Parathyroid adenoma (tissue), 2 donors: Measurements from ENCODE around the gene DLGAP4.
"Not testable (repeated sequence)": the region's sequence is repeated elsewhere in the genome, so short reads cannot be mapped to it uniquely, and the experiment has no call there.

Experiments
- H2AFZ ChIP-seq: fragments of 300-600 bp; sonication (generic); one replicate; pipeline ENCODE4 v1.7.0; 2017; ENCODE audit warnings: antibody characterized with exemption, mild to moderate bottlenecking
- H3K27ac ChIP-seq: fragments of 300-600 bp; sonication (generic); one replicate; pipeline ENCODE4 v1.7.0; 2017
- H3K27me3 ChIP-seq: fragments of 300-600 bp; sonication (generic); one replicate; pipeline ENCODE4 v1.7.0; 2017; ENCODE audit warnings: low read length; ENCODE audit not compliant: control insufficient read depth, insufficient read depth
- H3K36me3 ChIP-seq: fragments of 300-600 bp; sonication (generic); one replicate; pipeline ENCODE4 v1.7.0; 2017; ENCODE audit warnings: low read length; ENCODE audit not compliant: control insufficient read depth, insufficient read depth
- H3K4me1 ChIP-seq: fragments of 300-600 bp; sonication (generic); one replicate; pipeline ENCODE4 v1.7.0; 2017; ENCODE audit warnings: control low read depth
- H3K4me2 ChIP-seq: fragments of 300-600 bp; sonication (generic); one replicate; pipeline ENCODE4 v1.7.0; 2017; ENCODE audit warnings: low read length
- H3K4me3 ChIP-seq: fragments of 300-600 bp; sonication (generic); one replicate; pipeline ENCODE4 v1.7.0; 2017; ENCODE audit warnings: low read depth, low read length
- H3K79me2 ChIP-seq: fragments of 300-600 bp; sonication (generic); one replicate; pipeline ENCODE4 v1.7.0; 2017; ENCODE audit warnings: control low read depth
- H3K9ac ChIP-seq: fragments of 300-600 bp; sonication (generic); one replicate; pipeline ENCODE4 v1.7.0; 2017; ENCODE audit warnings: mild to moderate bottlenecking
- H3K9me3 ChIP-seq: fragments of 300-600 bp; sonication (generic); one replicate; pipeline ENCODE4 v1.7.0; 2017; ENCODE audit warnings: low read length; ENCODE audit not compliant: control insufficient read depth
- TF ChIP-seq, protein P1 (sequence below): fragments of 300-600 bp; sonication (generic); IDR thresholded peaks from one replicate; pipeline ENCODE4 v1.7.0; 2017; ENCODE audit warnings: antibody characterized with exemption, mild to moderate bottlenecking
- donor health status: primary hyperparathyroidism.

Gene DLGAP4

DNA sequence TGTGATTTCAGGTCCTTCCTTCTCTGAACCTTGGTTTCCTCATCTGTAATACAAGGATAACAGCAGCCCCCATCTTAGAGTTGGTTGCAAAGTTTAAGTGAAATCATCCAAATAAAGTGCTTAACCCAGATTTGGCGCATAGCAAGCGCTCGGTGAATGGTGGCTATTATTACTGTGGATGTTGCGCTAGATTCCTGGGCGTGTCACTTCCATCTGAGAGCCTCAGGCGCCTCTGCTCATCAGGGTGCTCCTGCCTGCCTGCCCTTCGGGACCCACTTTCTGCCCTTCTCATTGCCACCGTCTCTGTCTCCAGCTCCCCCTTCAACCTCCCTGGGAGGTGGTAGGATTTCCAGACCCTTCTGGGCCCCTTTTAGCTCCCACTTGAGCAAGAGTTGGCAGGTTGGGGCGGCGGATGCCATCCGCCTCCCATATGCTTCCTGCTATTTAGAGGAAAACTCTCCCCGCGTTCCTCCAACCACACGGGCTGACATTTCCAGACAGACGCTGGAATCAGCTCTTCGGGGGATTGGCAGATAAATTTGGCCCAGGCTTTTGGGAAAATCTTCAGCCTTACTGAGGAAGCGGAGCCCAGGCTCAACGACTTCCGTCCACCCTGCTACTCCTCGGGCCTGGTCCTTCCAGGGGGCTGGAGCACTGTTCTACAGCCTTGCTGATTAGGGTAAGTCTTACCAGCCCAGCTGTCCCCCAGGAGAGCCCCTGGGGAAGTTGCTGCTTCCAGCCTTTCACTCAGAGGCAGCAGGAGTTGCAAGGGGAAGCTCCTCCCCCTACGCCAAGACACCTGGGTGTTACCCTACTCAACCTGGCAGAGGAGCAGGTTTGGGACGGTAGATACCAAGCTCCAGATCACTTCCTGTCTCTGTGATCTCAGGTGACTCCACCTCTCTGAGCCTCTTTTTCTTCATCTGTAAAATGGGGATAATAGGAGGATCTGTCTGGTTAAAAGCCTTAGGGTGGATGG lies 71.5 kb downstream of the DLGAP4 start:
- H3K4me1 ChIP-seq: no peaks in the 10 kb centered on the region
- no peaks in the 10 kb centered on the region for H3K9me3 ChIP-seq
- H3K9ac ChIP-seq: no peak overlapping the region
- H3K36me3 ChIP-seq: no peaks in the 10 kb centered on the region
- no peak overlapping the region for H3K27ac ChIP-seq
- TF ChIP-seq, protein P1, sequence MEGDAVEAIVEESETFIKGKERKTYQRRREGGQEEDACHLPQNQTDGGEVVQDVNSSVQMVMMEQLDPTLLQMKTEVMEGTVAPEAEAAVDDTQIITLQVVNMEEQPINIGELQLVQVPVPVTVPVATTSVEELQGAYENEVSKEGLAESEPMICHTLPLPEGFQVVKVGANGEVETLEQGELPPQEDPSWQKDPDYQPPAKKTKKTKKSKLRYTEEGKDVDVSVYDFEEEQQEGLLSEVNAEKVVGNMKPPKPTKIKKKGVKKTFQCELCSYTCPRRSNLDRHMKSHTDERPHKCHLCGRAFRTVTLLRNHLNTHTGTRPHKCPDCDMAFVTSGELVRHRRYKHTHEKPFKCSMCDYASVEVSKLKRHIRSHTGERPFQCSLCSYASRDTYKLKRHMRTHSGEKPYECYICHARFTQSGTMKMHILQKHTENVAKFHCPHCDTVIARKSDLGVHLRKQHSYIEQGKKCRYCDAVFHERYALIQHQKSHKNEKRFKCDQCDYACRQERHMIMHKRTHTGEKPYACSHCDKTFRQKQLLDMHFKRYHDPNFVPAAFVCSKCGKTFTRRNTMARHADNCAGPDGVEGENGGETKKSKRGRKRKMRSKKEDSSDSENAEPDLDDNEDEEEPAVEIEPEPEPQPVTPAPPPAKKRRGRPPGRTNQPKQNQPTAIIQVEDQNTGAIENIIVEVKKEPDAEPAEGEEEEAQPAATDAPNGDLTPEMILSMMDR: no peak
- no peaks in the 10 kb centered on the region for H3K79me2 ChIP-seq
- H2AFZ ChIP-seq: no peak overlapping the region
- H3K4me2 ChIP-seq: no peak overlapping the region
- H3K4me3 ChIP-seq: no peak overlapping the region
- no peaks in the 10 kb centered on the region for H3K27me3 ChIP-seq

DNA sequence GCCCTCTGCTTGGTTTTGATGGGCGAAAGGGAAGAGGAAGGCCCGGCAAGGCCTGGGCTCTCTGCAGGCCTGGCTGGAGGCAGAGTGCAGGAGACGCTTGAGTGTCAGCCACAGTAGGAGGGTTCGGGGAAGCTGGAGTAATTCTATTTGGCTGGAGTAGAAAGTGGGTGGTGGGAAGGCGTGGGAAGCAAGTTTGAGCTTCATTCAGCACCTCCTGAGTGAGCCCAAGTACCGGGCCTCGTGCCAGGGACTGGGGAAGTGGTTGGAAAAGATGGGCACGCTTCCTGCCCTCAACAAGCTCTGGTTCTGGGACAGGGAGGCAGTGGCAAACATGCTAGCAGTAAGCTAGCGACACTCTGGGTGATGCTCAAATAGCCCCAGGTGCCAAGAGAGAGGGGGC lies 72.5 kb downstream of the DLGAP4 start:
- TF ChIP-seq, protein P1: no peak
- no peak overlapping the region for H3K4me3 ChIP-seq
- H3K4me2 ChIP-seq: no peak overlapping the region
- no peaks in the 10 kb centered on the region for H3K9me3 ChIP-seq
- no peaks in the 10 kb centered on the region for H3K36me3 ChIP-seq
- no peak overlapping the region for H3K27ac ChIP-seq
- H3K27me3 ChIP-seq: no peaks in the 10 kb centered on the region
- H3K9ac ChIP-seq: no peak overlapping the region
- no peak overlapping the region for H2AFZ ChIP-seq
- no peaks in the 10 kb centered on the region for H3K4me1 ChIP-seq
- no peaks in the 10 kb centered on the region for H3K79me2 ChIP-seq

DNA sequence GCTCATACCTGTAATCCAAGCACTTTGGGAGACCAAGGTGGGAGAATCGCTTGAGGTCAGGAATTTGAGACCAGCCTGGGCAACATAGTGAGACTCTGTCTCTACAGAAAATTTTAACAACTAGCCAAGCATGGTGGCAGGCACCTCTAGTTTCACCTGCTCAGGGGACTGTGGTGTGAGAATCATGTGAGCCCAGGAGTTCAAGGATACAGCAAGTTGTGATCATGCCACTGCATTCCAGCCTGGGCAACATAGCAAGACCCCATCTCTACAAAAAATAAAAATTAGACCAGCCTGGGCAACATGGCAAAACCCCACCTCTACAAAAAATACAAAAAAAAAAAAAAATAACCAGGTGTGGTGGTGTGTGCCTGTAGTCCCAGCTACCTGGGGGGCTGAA lies 73.8 kb downstream of the DLGAP4 start:
- H3K9ac ChIP-seq, H3K27me3 ChIP-seq, H3K9me3 ChIP-seq, H3K4me3 ChIP-seq, H3K4me2 ChIP-seq, H2AFZ ChIP-seq, H3K79me2 ChIP-seq, H3K27ac ChIP-seq, H3K36me3 ChIP-seq, H3K4me1 ChIP-seq: not testable (repeated sequence)

DNA sequence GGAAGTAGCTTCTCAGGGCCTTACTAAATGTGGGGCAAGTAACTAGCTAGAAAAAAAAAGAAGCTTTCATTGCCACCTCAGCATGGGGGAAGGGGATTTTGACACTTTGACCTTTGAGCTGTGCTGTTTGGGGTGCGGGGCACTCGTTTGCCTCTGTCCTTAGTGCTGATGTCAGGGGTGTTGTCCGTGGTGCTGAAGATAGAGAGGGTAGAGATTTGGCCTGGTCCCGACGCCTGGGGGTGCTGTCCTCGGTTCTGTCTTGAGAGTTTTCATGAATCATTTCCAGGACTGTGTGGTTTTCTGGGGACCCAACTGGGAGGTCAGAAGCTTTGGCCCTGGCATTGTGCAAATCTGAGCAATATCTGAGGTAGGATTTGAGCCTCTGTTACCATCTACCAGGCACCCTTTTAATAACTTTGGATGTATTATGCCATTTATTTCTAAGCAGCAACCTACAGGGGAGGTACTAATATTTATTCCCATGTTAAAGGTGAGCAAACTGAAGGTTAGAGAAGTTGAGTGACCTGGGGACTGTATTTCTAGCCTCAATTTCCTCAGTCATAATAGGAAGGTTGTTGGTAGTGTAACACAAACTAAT lies 78.0 kb downstream of the DLGAP4 start:
- Histone ChIP-seq H3K9ac (no peak overlapping the region), H2AFZ (no peak overlapping the region), H3K36me3 (no peaks in the 10 kb centered on the region), H3K27ac (no peak overlapping the region), H3K4me1 (no peaks in the 10 kb centered on the region), H3K4me2 (no peak overlapping the region), H3K9me3 (no peaks in the 10 kb centered on the region), H3K27me3 (no peaks in the 10 kb centered on the region), H3K4me3 (no peak overlapping the region), H3K79me2 (no peaks in the 10 kb centered on the region)
- TF ChIP-seq, protein P1: no peak

DNA sequence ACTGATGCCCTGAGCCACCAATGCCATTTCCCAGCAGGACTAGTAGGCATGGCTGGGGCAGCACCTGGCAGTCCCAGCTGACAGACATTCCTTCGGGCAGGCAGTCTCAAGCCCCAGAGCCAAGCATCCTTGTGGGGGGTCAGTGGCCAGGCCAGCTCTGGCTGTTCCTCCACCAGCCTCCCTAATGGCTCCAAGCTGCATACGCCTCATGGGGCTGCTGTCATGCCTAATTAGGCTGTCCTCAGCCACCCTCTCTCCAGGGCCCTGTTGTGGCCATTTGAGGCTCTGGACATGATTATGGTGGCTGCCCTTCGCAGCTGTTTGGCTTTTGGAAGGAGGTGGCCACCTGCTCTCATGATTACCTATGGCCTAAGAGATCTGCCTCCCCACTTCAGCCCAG lies 79.4 kb downstream of the DLGAP4 start:
- TF ChIP-seq, protein P1: no peak
- no peak overlapping the region for H3K4me2 ChIP-seq
- no peak overlapping the region for H3K4me3 ChIP-seq
- H3K27me3 ChIP-seq: no peaks in the 10 kb centered on the region
- H3K36me3 ChIP-seq: no peaks in the 10 kb centered on the region
- no peaks in the 10 kb centered on the region for H3K79me2 ChIP-seq
- H2AFZ ChIP-seq: no peak overlapping the region
- no peak overlapping the region for H3K9ac ChIP-seq
- H3K9me3 ChIP-seq: no peaks in the 10 kb centered on the region
- H3K4me1 ChIP-seq: no peaks in the 10 kb centered on the region
- no peak overlapping the region for H3K27ac ChIP-seq
